NCI-H128 (cell line): Measurements from ENCODE around the gene PLEKHO2.
A peak's percentile ranks its signal among the peaks of the same experiment; 100 is the strongest.

Experiments used
- DNase-seq: peaks from one replicate; lab custom pipeline; 2025; ENCODE audit not compliant: unreplicated experiment; lab: John Stamatoyannopoulos, UW

The PLEKHO2 gene

DNA sequence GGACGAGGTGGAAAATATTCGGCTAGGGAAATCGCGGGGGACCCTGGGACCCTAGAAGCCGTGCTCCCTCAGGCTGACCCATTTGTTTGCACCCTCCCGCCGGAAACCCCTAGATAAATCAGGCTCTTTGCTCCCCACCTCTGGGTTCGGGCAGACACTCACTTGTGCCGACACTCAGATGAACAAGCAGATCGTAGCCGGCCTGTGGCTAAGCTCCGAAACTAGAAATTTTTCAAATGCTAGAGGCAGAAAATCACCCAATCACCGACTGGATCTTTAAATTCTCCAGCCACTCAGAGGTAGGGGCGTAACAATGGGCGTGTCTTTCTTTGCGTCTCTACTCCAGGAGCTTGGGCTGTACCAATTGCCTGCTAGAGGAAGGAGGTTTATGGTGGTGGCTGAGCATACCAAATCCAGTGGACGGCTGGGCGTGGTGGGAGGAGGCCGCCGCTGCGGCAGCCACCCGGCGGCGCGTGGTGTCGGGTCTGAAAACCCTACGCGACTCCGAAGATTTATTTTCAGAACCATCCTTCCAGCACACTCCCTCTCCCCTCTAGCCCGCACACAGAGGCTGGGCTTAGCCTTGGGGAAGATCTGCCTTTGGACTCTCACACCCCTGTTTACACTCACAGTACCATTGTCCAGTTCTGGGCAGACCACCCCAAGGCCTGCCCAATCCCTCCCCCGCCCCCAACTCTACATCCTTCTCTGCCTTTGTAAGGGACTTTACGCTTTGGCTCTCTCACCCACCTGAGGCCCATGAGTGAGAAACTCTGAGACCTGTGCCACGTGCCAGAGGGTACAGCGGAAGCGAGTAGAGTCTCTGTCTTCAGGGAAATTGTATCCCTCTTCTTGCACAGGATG, 16.1 kb upstream of the PLEKHO2 start, which contains the start of gene PIF1:
PIF1 (minus strand) TSS at position 217 of the 864 bp plus-strand sequence. CDS start 1,312 bp downstream, outside the sequence.
- peak; percentile 80 for DNase-seq

DNA sequence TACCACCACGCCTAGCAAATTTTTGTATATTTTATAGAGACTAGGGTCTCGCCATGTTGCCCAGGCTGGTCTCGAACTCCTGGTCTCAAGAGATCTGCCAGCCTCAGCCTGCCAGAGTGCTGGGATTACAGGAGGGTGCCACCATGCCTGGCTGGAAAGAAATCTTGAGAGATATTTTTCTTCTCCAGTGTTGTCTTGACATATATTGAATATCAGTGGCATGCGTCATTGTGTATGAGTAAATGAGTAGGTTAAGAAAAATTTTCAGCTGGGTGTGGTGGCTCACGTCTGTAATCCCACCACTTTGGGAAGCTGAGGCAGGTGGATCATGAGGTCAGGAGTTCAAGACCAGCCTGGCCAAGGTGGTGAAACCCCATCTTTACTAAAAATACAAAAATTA, 12.7 kb upstream of the PLEKHO2 start:
- DNase-seq, result no peak

DNA sequence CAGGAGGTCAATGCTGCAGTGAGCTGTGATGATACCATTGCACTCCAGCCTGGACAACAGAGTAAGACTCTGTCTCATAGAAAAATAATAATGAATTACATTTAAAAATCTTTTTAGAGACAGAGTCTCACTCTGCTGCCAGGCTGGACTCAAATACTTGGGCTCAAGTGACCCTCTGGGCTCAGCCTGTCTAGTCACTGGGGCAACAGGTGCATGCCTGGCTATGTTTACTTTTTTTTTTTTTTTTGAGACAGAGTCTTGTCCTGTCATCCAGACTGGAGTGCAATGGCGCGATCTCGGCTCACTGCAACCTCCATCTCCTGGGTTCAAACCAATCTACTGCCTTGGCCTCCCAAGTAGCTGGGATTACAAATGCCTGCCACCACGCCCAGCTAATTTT, 8.0 kb upstream of the PLEKHO2 start:
- DNase-seq, result no peak

DNA sequence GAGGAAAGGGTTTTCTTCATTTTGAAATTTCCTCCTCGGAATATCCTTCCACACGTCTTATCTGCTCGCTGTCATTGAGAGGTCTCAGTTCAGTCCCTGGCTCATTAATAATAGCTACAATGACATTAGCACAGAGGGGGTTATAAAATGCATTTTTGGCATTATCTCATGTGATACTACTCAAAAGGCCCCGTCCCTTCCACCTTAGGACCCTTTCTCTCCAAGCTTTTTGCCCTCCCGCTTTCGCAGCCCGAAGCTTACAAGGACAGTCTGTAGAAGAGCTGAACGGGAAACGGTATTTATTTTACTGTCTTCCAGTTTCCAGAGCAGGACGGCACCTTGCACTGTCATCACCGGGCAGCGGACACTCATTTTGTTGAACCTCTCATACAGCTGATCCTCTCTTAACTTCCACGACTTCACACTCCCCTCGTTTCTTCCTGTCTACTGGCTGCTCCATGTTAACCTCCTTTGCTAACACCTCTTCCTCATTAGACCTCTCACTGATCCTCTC, 5.6 kb upstream of the PLEKHO2 start:
- no peak for DNase-seq

DNA sequence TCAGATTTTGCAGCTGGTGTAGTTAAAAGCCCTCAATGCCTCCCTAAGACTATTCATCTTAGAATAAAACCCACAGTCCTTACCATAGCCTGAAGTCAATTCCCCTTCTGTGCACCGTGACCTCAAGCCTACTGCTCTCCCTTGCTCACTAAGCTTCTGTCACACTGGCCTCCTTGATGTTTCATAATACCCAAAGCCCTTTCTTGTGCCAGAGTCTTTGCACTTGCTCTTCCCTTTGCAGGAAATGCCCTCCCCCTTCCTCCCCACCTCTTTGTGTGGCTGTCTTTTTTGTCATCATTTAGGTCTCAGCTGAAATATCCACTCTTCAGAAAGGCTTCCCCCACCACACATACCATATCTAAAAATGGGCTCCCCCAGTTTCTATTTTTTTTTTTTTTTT, 4.2 kb upstream of the PLEKHO2 start:
- no peak for DNase-seq

DNA sequence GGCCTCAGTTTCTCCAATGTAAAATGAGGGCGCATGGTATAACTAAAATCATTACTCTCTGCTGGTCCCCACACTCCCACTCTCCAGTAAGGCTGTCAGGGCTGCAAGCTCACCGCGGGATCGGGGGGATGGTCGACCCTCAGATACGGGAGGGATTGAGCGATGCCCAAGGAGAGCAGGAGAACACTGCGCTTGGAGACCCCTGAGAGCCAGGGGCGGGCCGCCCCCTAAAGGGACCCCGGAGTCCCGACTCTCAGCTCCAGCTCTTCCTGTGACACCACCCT, 713 bp upstream of the PLEKHO2 start:
- no peak for DNase-seq

DNA sequence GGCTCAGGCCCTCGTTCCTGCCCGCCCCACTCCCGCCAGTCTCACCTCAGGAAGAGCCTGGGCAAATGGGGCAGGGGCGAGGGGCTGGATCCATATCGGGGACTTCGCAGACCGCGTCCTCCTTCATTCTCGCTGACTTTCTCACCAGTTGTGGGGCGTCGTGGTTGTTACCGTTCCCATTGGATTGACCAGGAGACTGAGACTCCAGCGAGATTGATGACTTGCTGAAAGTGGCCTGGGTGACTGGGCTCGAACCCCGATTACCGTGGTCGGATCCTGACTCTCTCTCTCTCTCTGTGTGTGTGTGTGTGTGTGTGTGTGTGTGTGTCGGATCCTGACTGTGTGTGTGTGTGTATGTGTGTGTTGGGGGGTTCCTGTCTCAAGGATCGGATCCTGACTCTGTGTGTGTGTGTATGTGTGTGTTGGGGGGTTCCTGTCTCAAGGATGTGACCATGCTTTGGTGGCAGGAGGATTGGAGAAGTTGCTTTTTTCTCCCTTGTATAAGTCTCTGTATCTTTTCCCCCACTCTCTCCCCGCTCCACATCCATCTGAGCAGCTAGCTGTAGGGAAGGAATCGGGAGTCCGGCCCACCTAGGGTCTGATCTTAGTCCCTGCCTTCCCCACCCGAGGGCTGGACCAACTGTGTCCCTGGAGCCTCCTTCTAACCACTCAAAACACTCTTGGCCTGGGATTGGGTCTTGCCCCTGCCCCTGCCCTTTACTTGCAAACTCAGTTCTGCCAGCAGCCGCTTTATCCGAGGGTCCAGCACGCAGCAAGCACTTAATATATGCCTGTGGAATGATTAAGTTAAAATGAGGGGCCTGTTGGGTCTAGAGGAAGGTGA, 603 bp downstream of the PLEKHO2 start:
- no peak for DNase-seq

DNA sequence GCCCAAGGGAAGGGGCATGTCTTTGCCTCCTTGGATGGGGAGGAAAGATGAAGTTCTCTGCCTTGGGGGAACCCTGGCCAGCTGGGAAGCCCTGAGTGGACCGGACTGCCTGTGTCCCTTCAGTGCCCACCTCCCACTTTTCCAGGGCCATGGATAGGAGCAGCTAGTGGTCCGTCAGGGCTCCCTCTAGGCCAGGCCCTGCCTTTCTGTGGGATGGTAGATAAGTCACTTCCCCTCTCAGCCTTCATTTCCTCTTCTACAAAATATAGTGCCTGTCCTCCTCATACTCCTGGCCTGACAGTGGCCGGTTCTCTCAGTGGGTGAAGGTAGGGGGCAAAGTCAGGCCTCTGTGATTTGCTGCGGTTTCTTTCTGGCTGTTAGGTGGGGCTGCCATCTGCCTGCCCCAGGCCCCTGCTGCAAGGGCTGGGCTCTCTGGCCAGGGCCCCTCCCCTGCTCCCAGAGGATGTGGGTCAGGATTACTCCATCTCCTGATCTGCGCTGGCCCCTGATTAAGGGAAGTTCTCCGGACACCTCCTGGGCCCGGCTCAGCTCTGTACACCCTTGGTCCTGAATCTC, 1.4 kb downstream of the PLEKHO2 start:
- no peak for DNase-seq

DNA sequence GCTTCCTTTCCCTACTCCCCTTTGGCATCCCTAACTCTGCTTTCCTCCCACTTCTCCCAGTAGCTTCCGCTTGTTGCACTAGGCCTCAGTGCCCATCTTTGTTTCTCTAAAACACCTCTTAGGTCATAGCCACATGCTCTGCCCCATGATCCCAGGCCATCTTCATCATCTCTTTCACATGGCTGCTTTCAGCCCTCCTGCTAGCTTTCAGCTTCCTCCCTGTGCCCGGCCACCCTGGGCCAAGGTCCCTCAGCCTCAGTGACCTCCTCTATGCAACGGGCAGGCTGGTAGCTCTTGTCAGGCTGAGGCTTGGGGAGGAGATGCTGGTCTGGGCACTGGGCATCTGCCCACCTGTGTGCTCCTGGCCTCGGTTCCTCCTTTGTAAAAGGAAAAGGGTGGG, 2.3 kb downstream of the PLEKHO2 start:
- DNase-seq, result no peak

DNA sequence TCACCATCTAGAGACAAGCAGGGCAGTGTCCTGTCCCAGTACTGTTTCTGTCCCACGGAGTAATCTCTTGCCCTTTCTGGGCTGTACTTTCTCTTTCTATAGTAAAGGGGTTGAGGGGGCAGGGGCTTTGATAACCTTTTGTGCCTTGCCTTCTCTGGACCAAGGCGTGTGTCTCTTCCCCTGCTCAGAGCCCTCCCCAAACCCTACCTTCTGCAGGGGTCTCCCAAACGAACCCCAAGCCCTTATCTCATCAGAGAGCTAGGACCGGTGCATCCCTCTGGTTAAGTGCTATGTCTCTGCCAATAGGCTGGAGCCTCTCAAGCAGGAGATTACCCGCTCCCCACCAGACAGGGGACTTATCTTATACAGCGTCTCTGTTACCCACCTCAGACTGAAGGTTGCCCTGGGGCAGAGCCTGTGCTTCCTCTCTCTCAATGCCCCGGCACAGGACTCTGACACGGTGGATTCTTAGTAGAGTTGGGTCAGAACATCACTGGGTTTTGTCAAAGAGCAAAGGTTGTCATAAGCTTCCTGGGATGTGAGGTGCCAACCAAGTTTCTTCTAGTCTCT, 2.9 kb downstream of the PLEKHO2 start:
- no peak for DNase-seq

DNA sequence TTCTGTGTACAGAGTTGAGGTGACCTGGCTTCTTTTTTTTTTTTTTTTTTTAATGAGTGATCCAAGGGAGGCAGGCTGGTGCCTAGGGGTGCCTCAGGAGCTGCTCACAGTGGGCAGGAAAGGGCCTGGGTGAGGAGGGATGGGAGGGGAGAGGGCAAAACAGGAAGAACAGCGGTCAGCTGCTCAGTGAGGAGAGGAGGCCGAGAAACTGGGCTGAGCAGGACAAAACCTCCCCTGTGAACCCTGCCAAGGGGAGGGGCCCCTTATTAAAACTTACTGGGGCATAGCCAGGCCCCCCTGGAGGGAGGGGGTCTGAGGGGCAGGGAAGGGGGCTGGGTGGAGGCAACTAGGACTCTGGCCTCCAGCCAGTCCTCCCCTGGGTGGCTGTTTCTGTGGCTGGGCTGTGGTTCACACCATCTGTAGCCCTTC, 3.5 kb downstream of the PLEKHO2 start:
- no peak for DNase-seq

DNA sequence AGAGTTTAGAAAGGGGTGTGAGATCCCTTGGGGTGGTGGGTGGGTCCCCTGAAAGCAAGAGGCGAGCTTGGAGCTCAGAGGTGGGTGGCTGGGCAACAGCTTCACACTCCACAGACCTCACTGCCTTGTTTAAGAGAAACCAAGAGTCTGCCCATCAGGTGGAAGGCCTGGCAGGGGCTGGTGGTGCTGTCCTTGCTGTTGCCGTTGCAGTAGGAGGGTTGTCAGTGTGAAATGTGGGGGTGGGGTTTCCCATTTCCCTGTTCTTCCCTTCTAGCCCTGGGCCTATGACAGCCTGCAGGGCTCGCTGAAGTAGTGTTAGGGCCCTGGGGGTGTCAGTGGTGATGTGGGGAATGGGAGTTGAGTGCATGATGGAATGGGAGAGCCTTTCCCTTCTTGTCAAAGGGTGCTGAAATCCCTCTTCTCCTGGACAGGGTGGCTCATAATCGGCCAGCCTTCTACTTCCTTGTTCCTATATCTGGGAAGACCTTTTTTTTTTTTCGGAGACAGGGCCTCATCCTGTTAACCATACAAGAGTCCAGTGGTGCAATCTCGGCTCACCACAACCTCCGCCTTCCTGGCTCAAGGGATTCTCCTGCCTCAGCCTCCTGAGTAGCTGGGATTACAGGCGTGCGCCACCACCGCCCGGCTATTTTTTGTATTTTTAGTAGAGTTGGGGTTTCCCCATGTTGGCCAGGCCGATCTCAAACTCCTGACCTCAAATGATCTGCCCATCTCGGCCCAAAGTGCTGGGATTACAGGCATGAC, 4.3 kb downstream of the PLEKHO2 start:
- no peak for DNase-seq

DNA sequence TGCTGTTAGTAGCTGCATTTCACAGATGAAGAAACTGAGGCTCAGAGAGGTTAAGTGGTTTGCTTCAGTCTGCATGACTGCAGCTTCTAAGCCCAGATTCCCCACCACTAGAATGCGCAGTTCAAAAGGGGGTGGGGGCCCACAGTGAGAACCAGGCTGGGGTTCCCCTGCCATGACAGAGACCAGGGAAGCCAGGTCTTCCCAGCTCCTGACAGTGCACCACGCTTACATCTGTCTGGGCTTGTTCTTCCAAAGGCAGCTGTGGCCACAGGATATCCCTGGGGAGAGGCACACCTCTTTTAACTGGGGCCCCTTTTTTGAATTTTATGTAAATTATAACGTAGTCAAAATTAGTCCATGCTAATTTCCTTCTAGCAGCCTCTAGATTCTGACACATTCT, 5.3 kb downstream of the PLEKHO2 start:
- no peak for DNase-seq

DNA sequence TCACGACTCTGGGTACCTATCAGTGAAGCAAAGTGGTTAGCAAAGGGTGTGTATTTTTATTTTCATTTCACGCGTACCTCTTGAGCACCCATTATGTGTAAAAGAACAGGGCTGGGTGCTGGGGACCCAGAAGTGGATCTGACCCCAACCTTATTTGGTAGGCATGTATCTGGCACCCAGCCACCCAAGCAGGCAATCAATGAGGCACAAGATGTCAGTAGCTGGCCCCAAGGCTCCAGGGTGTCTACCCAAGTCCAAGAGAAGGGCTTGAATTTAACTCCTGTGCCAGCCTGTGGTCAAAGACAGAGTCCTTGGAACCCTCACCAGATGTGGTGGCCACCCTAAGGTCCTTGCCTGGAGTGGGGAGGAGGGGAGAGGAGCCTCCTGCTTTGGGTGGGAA, 5.7 kb downstream of the PLEKHO2 start:
- DNase-seq, result no peak

DNA sequence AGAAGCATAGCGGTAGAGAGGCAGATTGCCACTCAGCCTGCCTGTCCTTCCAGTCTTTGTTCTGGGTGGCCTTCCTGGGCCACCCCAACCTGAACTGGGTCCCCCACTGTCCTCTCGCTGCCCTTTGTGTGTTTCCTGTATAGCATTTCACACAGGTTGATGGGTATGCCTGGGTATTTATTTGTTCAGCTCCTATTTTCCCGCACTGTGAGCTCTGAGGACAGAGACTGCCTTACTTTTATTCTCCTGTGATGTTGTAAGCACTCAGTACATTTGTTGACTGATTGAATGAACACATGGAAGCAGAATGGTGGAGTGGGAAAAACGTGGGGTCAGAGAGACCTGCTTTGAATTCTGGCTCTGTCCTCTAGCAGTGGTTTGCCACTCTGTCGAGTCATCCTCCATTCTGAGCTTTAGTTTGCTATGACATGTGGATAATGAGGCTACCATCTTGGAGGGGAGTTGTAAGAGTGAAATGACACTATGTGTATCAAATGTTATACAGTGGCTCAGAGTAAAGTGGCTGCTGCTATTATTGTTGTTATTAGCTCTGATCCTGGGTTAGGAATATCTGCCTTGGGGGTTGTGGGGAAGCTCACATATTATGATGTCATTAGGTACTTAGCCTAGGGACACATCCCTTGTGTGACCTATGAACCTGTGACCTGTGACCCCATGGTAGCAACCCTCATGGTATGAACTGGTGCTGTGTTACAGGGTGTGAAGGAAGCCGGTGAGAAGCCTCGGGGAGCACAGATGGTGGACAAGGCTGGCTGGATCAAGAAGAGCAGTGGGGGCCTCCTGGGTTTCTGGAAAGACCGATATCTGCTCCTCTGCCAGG, 6.4 kb downstream of the PLEKHO2 start:
- DNase-seq, result no peak

DNA sequence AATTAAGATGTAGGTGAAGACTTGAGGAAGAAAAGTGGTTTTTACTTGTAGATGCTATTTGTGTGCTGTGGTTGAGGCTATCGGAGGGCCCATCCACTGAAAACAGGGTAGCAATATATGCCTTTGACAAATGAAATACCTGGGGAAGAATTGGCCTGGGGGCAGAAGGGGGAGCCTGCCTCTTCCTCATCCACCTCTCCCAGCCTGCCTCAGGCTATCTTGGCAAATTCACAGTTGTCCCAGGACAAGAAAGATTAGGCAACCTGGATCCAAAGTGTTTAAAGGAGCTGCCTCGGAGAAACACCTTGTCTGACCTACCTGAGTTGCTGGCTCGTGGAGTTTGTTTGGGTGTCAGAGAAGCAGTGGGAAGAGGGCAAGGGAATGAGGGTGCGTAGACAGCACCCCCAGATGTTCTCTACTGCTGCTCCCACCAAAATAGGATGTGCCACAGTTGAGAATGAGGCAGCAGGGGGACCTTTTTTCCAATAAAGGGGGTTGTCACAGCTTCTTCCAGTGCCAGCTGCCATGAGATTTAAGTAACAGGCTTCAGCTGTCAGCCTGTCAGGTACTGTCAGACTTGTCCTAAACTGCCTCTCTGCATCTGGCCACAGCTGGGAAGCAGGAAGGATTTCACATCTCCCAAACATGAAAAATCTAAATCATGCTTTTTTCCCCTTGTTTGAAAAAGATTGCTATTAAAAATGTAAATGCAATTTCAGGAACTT, 9.2 kb downstream of the PLEKHO2 start:
- no peak for DNase-seq

DNA sequence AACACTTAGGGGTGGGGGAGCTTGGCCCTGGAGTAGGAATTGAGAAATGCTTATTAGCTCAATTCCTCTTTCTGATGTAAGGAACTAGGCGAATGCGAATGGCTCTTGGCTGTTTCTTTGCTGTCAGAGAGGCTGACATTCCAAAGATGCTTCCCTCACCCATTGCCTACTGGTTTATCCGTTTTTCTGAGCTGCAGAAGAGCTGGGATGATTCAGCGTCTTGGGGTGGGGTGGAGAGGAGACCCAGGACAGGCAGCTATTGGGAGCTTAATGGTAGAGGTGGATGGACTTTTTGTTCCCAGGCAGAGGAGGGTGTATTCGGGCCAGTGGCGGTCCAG, 9.8 kb downstream of the PLEKHO2 start:
- DNase-seq, result no peak

DNA sequence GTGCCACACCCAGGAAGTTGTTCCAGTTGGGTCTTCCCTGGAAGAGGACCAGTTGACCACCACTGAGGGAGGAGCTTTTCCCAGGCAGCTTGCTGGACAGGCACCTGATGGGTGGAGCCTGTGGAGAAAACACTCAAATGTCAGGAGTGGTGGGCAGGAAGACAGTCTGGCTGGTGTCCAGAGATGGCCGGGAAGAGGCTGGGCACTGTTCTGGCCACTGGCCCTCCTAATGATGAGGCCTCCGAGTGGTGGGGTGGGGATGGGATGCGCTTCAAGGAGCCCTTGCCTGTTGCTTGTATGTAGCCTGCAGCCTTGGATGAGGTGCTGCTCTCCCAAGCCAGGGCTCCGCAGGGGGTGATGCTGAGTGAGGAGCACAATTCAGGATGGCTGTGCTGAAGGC, 12.3 kb downstream of the PLEKHO2 start:
- DNase-seq, result no peak

DNA sequence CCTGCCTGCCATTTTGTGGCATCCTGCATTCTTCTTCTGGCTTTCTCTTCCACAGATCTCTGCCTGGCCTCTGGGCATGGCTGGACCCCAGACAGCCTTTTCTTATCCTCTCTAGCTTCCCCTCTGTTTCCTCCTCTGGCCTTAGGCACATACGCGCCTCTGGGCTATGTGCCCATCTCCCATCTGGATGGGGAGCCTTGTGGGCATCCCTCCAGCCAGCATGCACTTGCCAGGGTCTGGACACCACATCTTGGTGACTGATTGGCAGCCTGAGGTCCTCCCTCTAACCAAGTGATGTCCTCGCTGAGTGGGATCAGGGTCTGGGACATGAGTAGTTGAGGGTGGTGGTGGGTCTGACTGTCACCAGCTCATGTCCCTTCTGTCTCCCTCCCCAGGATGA, 12.8 kb downstream of the PLEKHO2 start:
- no peak for DNase-seq
